ENCODE measurements around the gene CNKSR3.

DNA sequence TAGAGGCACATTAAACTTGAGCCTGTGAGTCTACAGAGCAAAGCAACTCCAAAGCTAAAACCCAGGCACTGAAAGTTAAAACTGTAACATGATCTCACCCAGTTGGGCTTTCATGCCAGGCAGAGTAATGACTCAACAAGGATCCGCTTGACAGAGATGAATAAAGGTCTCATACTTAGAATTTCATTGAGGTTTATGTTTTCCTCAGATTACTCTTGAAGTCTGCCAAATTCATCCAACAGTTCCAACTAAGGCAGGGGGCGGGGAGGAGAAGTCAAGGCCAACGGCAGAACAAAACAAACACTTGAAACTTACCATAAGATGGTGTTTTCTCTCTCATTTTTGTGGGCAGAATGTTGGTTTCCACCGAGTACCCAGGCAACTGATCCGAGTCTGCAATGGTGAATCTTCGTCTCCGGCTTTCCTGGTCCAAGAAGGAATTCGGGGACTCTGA is 99.8 kb downstream of the CNKSR3 start:
- TF ChIP-seq, protein P1, sequence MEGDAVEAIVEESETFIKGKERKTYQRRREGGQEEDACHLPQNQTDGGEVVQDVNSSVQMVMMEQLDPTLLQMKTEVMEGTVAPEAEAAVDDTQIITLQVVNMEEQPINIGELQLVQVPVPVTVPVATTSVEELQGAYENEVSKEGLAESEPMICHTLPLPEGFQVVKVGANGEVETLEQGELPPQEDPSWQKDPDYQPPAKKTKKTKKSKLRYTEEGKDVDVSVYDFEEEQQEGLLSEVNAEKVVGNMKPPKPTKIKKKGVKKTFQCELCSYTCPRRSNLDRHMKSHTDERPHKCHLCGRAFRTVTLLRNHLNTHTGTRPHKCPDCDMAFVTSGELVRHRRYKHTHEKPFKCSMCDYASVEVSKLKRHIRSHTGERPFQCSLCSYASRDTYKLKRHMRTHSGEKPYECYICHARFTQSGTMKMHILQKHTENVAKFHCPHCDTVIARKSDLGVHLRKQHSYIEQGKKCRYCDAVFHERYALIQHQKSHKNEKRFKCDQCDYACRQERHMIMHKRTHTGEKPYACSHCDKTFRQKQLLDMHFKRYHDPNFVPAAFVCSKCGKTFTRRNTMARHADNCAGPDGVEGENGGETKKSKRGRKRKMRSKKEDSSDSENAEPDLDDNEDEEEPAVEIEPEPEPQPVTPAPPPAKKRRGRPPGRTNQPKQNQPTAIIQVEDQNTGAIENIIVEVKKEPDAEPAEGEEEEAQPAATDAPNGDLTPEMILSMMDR (IDR thresholded peaks at IDR 0.05) = no peak
- TF ChIP-seq POLR2A (IDR thresholded peaks at IDR 0.05) = no peak

All from body of pancreas (tissue), 4 donors.